SK-N-MC (cell line): Measurements from ENCODE around the gene SPIRE2.

Source experiments
- EZH2 ChIP-seq: fragments of 200-600 bp; sonication (generic); IDR thresholded peaks from one replicate; pipeline ENCODE4 v1.6.1; 2017; ENCODE audit warnings: antibody characterized with exemption
- POLR2AphosphoS5 ChIP-seq: IDR thresholded peaks from 2 replicates; pipeline ENCODE4 v1.6.1; 2012; ENCODE audit warnings: mild to moderate bottlenecking, low read depth, low read length, borderline replicate concordance

DNA sequence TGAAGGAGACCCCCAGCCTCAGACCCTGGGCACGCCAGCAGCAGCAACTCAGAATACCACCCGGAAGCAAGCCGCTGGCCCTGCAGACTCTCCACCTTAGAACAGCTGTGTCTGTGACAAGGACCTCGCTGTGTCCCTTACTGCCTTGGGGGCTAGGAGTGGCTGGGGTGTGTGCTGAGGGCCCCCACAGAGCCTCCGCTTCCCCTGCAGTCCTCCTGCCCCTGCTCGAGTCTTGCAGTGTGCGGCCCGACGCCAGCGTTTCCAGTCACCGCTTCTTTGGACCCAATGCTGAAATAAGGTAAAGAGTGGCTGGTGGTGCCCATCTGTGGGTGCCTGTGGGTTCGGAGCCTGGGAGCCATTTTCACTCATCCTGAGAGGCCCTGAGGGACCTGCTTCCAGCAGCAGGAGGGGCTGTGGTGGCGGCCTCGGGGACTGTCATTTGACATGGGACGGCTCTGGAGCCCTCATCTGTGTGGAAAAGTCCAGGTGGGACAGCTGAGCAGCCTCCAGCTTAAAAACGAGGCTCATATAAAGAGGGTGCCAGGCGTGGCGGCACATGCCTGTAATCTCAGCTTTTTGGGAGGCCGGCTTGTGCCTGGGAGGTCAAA, 75.7 kb downstream of the SPIRE2 start:
- TF ChIP-seq EZH2 (no peak), POLR2AphosphoS5 (no peak)
